HG03432 (cell line): Measurements from ENCODE around the gene CCER1.
A peak's percentile ranks its signal among the peaks of the same experiment; 100 is the strongest.
"Not testable (repeated sequence)": the region's sequence is repeated elsewhere in the genome, so short reads cannot be mapped to it uniquely, and the experiment has no call there.

Experiments
- ATAC-seq: cut with Tn5 transposase; IDR thresholded peaks from one replicate; pipeline ENCODE4 v1.9.1; 2021; ENCODE audit warnings: mild to moderate bottlenecking, moderate library complexity; ENCODE audit not compliant: unreplicated experiment

CCER1 gene, protein sequence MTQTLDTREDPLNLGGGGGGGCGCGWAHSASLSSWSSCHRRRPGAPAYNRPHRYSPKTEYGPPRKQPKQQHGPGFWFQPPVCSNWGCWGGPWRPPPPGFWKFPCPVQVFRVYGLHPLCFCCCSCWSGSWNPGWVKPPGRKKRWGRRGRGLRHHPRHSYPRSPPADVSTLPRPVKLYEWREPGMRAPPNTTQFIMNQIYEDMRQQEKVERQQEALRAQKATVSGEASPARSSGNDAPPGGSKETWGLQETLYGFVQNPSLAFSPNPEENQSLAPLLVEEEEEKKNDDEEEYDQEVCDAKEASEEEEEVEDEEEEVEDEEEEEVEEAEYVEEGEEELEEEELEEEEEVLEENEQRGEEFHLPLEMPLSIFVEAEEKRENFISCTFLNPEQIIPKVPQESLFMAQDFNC

DNA sequence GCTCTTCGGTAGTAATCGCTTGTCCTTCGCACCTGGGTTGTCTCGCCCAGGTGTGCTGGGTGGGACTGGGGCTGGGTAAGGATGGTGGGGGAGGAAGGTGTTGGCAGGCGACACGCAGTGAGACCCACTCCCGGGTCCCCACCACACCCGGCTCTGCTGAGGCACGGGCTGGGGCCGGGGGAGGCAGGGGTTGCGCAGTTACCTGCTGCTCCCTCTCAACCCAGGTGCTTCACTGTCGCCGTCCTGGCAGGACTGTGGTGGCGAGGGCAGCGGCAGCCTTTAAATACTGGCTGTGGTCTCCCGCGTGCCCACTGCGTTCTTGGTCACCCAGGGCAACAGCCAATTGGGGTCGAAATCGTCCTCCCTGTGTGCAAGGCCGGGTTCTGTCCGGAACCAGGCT is at the start of gene CCER1:
Gene CCER1, minus strand, starts transcription at position 256 of the 400 bp plus-strand sequence. CDS start 434 bp downstream, outside the sequence.
- no peak for ATAC-seq

DNA sequence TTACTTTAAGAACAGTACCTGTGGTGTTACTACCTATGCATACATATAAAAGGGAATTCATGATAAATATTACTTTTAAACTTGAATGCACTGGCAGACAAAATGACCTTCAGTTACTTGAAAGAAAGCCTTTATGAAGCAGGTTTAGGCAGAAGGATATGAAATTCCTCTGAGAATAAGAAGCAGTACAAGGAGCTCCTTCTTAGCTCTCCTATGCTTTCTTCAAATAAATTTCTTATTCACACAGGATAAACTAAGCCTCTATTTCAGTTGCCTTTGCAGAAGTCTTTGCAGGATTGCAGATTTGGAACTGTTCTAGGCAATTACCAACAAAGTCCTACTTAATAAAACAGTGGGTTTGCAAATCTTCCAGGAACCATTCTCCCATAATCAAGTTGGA is 48.8 kb upstream of the CCER1 start:
- no peak for ATAC-seq

DNA sequence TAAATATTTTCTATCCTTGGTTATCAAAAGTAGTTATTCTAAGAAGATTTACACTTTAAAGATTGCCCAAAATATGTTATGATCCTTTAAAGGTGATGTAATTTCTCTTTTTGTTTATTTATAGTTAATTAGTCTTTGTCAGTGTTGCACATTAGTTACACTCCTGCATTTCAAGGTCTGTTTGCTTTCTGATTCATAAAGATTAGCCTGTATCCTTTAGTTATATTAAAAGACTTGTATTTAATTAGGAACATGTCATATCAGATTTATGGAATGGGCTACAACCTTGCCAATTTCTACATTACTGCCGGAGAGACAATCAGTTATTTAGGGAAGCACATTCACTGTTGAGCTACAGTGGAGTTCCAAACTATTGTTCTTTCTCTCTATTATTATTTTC is 46.3 kb upstream of the CCER1 start:
- ATAC-seq, result no peak

DNA sequence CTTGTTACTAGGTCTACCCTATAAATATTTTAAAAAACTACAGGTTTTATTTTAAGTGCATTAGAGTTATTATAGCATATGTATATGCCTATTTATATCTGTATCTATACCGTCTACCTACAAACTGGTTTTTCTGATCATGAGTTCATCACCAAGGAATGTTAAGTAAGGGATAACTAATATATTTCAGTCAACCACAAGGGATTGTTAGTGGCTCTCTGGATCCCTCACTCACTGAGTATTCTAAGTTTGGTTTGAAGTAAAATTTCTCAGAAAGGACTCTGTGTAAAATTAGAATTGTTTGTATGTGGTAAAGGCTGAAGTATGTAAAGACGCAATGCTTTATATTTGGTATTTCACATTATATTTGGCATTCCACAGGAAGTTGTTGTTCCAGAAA is 45.0 kb upstream of the CCER1 start:
- no peak for ATAC-seq

DNA sequence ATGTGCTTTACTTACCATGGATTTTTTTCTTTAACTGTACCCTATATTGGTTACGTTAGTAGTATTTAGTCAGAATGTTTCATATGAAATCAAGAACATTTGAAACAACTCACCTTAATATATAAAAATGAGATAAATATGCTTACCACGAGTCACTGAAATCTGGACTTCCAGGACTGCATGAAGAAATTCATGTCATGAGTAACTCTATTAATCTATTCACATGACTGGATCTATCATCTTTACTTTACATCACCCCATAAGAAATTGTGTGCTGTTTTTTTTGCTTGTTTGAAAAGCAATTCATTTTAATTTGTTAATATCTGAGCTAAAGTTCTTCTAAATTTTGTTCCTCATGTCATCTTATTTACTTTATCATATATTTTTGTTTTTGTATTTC is 44.6 kb upstream of the CCER1 start:
- ATAC-seq, result no peak

DNA sequence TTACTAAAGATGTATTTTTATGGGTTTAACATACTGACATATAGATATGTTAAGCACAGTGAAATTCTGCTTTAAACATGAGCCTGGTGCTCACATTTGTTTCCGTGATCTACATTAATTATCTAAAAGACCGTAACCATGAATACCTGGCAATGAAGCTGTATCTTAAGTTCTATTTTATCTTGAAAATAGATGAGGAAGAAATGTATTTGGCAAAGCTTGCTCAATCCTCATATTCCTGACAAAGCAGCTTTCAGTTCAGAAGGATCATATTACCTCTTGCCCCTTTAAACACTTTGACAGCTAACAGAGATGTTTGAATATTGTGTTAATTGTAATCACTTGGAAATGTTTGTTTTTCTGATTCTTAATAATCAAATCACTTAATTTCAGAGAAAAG is 40.0 kb upstream of the CCER1 start:
- no peak for ATAC-seq

DNA sequence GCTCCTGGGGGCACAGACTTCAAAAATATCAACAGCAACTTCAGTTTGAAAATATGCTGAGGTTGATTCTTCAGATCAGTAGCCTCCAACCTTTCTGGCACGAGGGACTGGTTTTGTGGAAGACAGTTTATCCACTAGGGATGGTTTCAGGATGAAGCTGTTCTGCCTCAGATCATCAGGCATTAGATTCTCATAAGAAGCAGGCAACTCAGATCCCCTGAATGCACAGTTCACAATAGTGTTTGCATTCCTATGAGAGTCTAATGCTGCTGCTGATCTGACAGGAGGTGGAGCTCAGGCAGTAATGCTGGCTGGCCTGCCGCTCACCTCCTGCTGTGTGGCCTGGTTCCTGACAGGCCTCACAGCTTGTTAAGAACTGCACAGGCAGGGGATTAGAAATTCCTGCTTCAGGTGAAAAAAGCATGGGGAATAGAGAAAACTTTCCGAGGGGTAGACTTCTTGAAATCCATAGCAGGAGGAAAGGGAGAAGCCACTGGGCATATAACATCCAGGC is 37.0 kb upstream of the CCER1 start:
- ATAC-seq, result no peak

DNA sequence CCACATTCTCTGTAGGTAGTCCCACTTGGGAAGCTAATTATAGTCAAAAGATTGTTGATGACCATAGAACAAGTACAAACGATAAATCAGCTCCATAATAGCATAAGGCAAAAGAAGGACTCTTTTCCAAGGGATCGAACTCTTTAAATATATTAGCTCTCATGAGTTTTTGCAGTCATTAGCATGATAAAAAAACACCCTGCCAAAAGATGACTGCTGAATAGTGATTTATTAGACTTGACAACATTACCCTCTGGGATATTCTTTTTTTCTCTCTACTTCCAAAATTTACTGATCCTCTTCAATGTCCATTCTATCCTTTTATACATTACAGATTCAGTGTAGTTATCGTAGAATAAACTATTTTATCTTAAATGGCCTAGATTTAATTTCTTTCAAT is 35.6 kb upstream of the CCER1 start:
- no peak for ATAC-seq

DNA sequence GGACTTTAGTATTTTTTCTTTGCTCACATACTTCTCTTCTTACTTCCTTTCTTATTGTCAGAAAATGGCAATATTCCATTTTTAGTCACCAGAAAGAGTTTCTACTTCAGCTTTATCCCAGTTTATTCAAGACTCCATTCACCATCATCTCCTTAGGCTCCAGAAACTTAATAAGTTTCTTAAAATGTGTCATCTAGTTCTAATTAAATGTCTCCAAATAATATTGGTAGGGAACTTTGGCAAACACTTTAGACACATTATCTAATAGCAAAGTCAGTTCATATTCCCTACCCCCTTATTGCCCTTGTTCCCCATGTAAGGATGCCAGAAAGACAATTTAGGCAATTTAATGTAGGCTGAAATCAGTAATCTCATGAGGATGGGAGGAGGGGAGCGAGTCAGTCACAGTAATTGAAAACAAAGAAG is 34.7 kb upstream of the CCER1 start:
- ATAC-seq, result no peak

DNA sequence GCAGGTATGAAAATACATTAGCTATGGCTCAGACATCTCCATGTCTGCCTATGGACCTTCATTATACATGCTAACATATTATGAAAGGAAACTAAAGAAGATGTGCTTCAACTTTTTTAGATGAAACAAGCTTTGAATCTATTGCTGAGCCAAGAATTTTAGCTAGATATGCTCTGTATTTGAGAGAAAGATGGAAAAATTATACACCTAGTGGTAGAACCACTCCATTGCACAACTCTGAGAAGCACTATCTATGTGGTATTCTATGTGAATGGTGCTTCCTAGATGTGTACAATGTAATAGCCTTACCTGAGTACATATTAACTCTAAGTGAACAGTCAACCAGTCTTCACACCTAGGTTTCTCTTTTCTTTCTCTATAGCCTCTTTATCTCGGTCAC is 32.5 kb upstream of the CCER1 start:
- no peak for ATAC-seq

DNA sequence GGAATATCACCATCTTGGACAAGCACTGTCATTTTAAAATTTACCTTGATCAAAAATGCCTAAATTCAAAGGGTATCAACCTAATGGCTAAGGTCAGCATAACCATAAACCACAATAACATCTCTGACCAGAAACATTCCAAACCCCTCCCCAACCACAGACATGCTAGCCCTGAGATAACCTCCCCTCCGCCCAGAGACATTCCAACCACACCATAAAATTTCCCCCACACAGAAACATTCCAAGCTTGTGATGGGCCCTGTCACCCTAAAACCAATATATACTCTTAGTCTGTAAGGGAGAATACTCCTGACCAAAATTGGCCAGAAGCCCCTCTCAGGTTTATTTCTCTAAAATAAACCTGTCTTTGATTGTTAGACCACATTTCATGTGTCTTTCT is 32.1 kb upstream of the CCER1 start:
- ATAC-seq, result no peak

DNA sequence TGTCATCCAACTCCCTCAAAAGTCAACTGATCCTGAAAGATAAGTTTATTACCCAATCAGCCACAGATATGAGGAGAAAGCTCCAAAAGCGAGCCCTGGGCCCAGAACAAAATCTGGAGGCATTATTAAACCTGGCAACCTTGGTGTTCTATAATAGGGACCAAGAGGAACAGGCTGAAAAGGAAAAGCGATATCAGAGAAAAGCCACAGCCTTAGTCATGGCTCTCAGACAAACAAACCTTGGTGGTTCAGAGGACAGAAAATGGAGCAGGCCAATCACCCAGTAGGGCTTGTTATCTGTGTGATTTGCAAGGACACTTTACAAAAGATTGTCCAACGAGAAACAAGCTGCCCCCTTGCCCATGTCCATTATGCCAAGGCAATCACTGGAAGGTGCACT is 30.4 kb upstream of the CCER1 start:
- not testable (repeated sequence) for ATAC-seq

DNA sequence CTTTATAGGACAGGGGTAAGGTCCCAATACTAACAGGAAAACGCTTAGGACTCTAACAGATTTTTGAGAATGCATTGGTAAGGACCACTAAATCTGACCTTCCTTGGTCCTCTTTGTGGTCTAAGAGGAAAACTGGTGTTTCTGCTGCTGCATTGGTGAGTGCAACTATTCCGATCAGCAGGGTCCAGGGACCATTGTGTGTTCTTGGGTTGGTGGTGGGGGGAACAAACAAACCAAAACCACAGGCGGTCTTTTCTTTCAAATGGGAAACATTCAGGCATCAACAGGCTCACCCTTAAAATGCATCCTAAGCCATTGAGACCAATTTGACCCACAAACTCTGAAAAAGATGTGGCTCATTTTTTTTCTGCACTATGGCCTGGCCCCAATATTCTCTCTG is 29.1 kb upstream of the CCER1 start:
- ATAC-seq, result no peak

DNA sequence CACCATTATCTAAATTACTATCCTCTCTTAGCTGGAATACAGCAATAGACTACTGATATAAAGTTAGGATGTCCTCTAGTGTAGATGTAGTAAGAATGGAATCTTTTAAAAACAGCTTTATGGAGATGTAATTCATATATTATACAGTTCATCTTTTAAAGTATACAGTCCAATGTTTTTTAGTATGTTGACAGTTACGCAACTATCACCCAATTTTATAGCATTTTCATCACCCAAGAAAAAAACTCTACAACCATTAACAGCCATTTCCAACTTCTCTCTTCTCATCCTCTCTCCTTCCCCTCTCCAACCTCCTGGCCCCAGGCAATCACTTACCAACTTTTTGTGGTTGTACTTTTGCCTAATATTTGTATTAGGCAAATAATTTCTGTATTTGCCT is 27.2 kb upstream of the CCER1 start:
- ATAC-seq, result no peak

DNA sequence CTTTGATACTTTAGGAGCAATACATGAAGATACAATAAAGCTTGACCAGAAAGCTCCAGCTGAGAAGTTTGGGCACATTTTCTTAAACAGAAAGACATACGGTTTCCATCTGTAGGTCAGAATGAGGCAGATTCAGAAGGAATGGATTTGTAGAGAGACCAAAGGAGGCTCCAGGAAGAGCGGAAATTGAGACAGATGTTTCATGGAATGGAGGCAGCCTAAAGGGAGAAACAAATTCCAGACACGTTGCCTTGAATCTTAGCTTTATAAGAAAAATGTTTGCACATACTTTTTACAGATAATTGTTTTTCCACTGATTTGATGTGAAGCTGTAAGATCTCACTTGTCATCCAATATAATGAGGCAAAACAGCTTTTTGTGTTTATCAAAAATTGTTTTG is 25.0 kb upstream of the CCER1 start:
- ATAC-seq, result no peak

DNA sequence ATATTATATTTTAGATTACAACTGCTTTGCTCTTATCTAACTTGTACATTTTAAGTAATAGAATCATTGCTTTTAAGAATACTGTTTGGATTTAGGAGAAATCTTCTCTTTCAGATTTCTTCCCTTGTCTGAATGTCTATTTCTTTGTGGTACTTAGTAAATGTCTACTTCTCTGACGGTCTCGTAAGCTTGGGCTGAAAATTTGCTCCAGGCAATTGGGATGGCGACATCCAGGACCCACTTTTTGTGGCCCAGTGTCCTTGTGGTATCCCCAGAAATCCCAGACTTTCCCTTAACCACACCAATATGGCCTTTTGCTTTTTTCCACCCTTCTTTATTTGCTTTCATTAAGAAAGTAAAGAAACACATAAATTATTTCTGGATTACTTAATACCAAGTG is 24.0 kb upstream of the CCER1 start:
- ATAC-seq, result no peak

DNA sequence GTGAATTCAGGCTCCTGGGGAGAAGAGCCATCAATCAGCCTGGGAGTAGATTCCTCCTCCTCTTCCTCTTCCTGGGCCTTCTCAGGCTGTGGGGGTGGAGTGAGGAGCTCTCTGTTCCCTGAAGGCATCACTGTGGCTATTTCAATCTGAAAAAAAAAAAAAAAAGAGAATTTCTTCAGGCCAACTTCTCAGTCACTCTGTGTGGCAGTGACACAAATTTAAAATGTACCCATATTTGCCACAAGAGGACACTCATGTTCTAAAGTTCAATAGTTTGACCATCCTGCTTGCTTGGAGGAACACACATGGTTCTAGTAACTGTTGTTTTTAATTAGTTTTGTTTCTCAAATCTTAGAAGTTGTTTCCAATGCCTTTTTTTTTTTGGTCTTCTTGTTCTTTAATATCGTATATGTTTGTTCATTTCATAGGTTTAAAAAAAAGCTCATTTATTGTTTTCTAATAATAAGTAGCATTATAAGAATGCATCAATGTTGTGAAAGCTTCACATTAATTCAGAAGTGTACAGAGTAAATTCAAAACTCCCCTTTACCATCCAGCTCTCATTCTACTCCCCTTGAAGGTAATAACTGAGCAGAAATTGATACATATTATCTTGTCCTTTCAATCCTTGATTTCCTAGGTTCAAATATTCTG is 23.3 kb upstream of the CCER1 start:
- peak; percentile 90 for ATAC-seq

DNA sequence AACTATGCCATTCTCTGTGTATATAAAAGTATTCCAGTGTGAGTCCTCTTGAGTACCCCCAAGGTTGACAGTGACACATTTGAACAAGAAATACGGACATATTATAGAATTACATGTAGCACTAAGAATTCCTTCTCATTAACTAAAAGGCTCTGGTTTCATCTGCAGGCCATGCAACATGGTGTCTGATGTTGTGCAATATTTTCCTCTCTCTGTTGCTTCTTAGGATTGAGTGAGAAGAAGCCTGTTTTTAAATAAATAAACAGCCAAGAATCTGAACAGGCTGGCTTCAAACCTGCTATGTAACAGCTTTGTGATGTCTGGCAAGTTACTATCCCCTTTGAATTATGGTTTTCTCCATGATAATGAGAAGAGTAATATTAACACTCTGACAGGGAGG is 22.2 kb upstream of the CCER1 start:
- ATAC-seq, result no peak

DNA sequence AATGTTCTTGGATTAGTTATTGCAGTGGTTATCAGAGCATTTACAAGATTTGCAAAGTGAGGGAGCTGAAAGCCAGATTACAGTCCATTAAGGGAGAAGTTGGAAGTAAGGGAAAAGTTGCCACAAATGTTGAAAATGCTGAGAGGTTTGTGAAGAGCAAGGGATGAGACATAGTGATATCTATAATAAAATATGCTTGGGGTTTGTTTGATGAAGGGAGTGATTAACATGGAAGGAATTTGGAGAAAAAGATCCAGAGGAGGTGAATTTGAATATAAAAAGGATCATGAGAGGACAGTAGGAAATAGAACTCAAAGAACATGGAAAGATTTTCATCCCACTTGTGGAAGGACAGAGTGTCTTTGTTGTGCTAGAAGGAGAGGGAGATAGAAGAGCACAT is 19.3 kb upstream of the CCER1 start:
- no peak for ATAC-seq

DNA sequence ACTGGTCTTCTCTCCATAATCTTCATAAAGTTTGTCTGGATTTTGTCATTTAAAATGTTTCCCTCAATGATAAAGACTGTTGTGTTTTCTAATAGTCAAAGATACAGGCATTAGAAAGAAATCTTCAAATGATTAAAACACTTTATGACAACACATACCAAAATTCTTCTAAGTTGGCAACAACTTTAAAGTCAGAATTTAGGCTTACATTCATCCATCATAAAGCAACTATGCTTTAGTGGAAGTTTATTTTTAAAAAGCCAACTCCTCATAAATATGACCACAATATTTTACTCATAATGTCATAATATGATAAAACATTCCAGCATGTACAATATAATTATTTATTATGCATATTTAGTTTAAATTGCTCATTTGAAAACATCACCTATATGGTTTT is 17.2 kb upstream of the CCER1 start:
- no peak for ATAC-seq

DNA sequence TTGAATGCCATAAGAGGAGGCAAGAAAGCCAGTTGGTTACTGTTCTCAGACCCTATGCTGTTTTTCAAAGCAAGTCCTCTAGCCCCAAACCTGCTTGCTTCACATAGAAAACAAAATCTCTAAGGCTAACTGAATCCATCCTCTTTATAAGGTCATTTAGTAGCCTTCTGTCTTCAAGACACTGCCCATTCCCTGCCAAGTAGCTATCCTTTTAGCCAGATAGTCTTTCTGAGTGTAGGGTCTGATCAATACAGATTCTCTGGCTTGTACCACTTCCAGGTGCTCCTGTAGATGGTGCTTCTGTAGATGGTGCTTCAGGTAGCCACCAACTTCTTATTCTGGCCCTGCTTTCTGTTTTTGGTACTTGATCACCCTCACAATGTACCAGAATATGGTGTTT is 15.9 kb upstream of the CCER1 start:
- no peak for ATAC-seq

DNA sequence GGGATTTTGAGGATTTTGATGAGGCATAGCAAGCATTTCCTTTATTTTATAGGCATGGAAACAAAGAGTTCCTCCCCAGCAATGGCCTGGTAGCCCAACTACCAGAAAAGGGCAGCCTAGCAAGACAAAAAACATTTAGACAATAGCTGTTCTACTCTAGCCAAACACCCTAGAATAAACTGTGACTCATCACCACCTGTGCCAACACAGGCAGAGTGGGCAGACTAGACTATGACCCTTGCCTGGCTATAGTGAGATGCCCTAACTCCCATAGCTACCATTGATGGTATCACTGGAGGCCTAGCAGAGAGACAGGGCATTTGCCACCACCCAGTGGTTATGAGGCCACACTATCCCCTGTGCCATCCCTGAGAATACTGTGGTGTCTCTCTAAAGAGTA is 15.5 kb upstream of the CCER1 start:
- no peak for ATAC-seq
